ENCODE measurements around the gene SPECC1L.
"Not testable (repeated sequence)": the region's sequence is repeated elsewhere in the genome, so short reads cannot be mapped to it uniquely, and the experiment has no call there.

GRCh38 chr22:24266495-24266894 is 4.1 kb upstream of the SPECC1L start:
- TF ChIP-seq REST (IDR thresholded peaks at IDR 0.05; ENCODE audit: low read depth); CTCF (IDR thresholded peaks at IDR 0.05 in 2 of 3, conservative IDR thresholded peaks at IDR 0.05 in 1 of 3; ENCODE audit: borderline replicate concordance in 1 of 3, insufficient read depth in 1 of 3, low read depth in 2 of 3, low read length in 2 of 3); SIN3A (IDR thresholded peaks at IDR 0.05; ENCODE audit: low read depth); EZH2 (IDR thresholded peaks at IDR 0.05); EGR1 (IDR thresholded peaks at IDR 0.05; ENCODE audit: low read depth); JUND (IDR thresholded peaks at IDR 0.05); CEBPB (IDR thresholded peaks at IDR 0.05; ENCODE audit: low read depth); ZNF274 (IDR thresholded peaks at IDR 0.05; ENCODE audit: low read depth, low read length); RAD21 (IDR thresholded peaks at IDR 0.05; ENCODE audit: low read depth); POLR2A (IDR thresholded peaks at IDR 0.05; ENCODE audit: borderline replicate concordance, extremely low read depth, insufficient read depth, insufficient read length): not testable (repeated sequence)
- TF ChIP-seq, protein P1, sequence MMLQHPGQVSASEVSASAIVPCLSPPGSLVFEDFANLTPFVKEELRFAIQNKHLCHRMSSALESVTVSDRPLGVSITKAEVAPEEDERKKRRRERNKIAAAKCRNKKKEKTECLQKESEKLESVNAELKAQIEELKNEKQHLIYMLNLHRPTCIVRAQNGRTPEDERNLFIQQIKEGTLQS (IDR thresholded peaks at IDR 0.05), result not testable (repeated sequence)
